SK-N-SH treated with all-trans-retinoic acid at 6 μM for 48 hours (cell line): ENCODE data around the gene ZNF135.
A peak's percentile ranks its signal among the peaks of the same experiment; 100 is the strongest.

Experiments
- ATAC-seq: fragments of 200-7000 bp; cut with Tn5 transposase; 3 replicates; pipeline ENCODE4 v1.9.1; 2020; ENCODE audit warnings: mild to moderate bottlenecking, moderate library complexity
- ARNTL ChIP-seq: fragments of 450-650 bp; formaldehyde crosslinking; IDR thresholded peaks from 2 replicates; pipeline ENCODE4 v1.5.0; 2020; ENCODE audit warnings: low read depth, mild to moderate bottlenecking, moderate library complexity, borderline replicate concordance
- BACH2 ChIP-seq: fragments of 250-450 bp; sonication (Bioruptor Pico); IDR thresholded peaks from 2 replicates; pipeline ENCODE4 v1.9.0; 2021; ENCODE audit warnings: mild to moderate bottlenecking, borderline replicate concordance
- CSDC2 ChIP-seq: fragments of 250-450 bp; sonication (Bioruptor Pico); IDR thresholded peaks from 2 replicates; pipeline ENCODE4 v1.5.0; 2020; ENCODE audit warnings: mild to moderate bottlenecking, moderate library complexity
- ESRRG ChIP-seq: fragments of 250-450 bp; sonication (Bioruptor Pico); IDR thresholded peaks from 2 replicates; pipeline ENCODE4 v1.6.1; 2021; ENCODE audit warnings: mild to moderate bottlenecking
- GLIS3 ChIP-seq: fragments of 250-450 bp; sonication (Bioruptor Pico); IDR thresholded peaks from 2 replicates; pipeline ENCODE4 v1.5.0; 2020; ENCODE audit warnings: mild to moderate bottlenecking, moderate library complexity
- ISL1 ChIP-seq: fragments of 250-450 bp; sonication (Bioruptor Pico); IDR thresholded peaks from 2 replicates; pipeline ENCODE4 v2.1.2; 2022; ENCODE audit warnings: mild to moderate bottlenecking, moderate library complexity
- OSR1 ChIP-seq: fragments of 250-450 bp; sonication (Bioruptor Pico); IDR thresholded peaks from 2 replicates; pipeline ENCODE4 v1.8.0; 2022; ENCODE audit warnings: moderate library complexity, mild to moderate bottlenecking, inconsistent platforms
- PATZ1 ChIP-seq: fragments of 250-450 bp; sonication (Bioruptor Pico); IDR thresholded peaks from 2 replicates; pipeline ENCODE4 v1.8.0; 2020; ENCODE audit warnings: mild to moderate bottlenecking, moderate library complexity, borderline replicate concordance
- PPARA ChIP-seq: fragments of 250-450 bp; sonication (Bioruptor Pico); IDR thresholded peaks from 2 replicates; pipeline ENCODE4 v1.5.0; 2020; ENCODE audit warnings: mild to moderate bottlenecking, borderline replicate concordance
- SNAI2 ChIP-seq: fragments of 250-450 bp; sonication (Bioruptor Pico); IDR thresholded peaks from 2 replicates; pipeline ENCODE4 v1.5.0; 2020; ENCODE audit warnings: mild to moderate bottlenecking, moderate library complexity
- TCF4 ChIP-seq: fragments of 250-450 bp; sonication (Bioruptor Pico); IDR thresholded peaks from 2 replicates; pipeline ENCODE4 v1.8.0; 2021; ENCODE audit warnings: mild to moderate bottlenecking, moderate library complexity, borderline replicate concordance
- ZC3H10 ChIP-seq: fragments of 250-450 bp; sonication (Bioruptor Pico); IDR thresholded peaks from 2 replicates; pipeline ENCODE4 v1.5.1; 2021; ENCODE audit warnings: mild to moderate bottlenecking, moderate library complexity
- ZFP30 ChIP-seq: fragments of 450-650 bp; formaldehyde crosslinking; IDR thresholded peaks from 2 replicates; pipeline ENCODE4 v1.5.0; 2022; ENCODE audit warnings: mild to moderate bottlenecking, moderate library complexity
- ZNF565 ChIP-seq: fragments of 450-650 bp; formaldehyde crosslinking; conservative IDR thresholded peaks from 2 replicates; pipeline ENCODE4 v1.5.0; 2020; ENCODE audit warnings: low read depth, mild to moderate bottlenecking, moderate library complexity
- ZNF70 ChIP-seq: fragments of 450-650 bp; formaldehyde crosslinking; IDR thresholded peaks from 2 replicates; pipeline ENCODE4 v1.5.0; 2020; ENCODE audit warnings: mild to moderate bottlenecking, moderate library complexity
- ZNF8 ChIP-seq: fragments of 450-650 bp; formaldehyde crosslinking; IDR thresholded peaks from 2 replicates; pipeline ENCODE4 v1.5.0; 2020; ENCODE audit warnings: mild to moderate bottlenecking, moderate library complexity
- TF ChIP-seq, protein P1 (sequence below): fragments of 250-450 bp; sonication (Bioruptor Pico); IDR thresholded peaks from 2 replicates; pipeline ENCODE4 v1.5.1; 2020; ENCODE audit warnings: low read depth, mild to moderate bottlenecking, moderate library complexity
- TF ChIP-seq, protein P2 (sequence below): fragments of 250-450 bp; sonication (Bioruptor Pico); IDR thresholded peaks from 2 replicates; pipeline ENCODE4 v1.5.0; 2020; ENCODE audit warnings: mild to moderate bottlenecking, moderate library complexity
- TF ChIP-seq, protein P3 (sequence below): fragments of 250-450 bp; sonication (Bioruptor Pico); IDR thresholded peaks from 2 replicates; pipeline ENCODE4 v1.5.1; 2021; ENCODE audit warnings: mild to moderate bottlenecking, moderate library complexity
- TF ChIP-seq, protein P4 (sequence below): fragments of 250-450 bp; sonication (Bioruptor Pico); IDR thresholded peaks from 2 replicates; pipeline ENCODE4 v1.8.0; 2021; ENCODE audit warnings: low read depth, mild to moderate bottlenecking, moderate library complexity, borderline replicate concordance

The ZNF135 gene

DNA sequence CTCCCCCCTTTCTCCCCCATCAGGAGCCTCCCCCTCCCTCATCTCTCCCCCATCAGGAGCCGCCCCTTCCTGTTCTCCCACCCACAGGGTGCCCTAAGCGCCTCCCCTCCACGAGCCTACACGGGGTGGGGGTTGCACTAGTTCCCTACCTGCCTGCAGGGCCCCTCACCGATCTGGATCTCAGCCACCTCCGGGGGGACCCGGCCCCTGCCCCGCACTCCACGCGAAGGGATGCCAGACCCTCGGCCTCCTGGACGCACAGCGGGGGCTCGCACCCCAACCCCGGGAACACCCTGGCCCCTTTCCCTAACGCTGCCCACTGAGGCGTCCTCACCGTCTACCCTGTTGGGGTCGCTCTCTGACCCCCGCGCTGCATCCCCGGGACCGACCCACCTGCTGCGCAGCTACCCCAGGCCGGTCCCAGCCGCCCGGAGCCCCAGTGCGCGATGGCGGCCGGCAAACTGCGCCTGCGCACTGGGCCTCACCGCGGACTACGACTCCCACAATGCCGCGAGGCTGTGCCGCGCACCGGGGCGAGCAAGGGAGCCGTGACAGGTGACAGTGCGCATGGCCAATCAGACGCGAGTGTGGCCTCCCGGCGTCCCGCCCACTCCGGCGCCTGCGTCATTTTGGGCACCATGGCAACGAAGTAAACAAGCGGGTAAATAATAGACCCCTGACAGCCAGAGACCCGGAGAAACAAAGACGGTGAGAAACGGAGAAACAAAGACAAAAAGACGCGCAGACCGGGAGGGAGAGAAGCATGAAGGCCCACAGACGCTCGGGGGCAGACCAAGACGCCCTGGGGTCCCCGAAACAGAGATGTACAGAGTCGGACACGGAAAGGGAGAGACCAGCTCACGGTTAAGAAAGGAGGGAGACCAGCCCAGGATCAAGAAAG is 38.9 kb downstream of the ZNF135 start, which contains the start of gene ZSCAN18:
Gene ZSCAN18, minus strand, starts transcription at position 451 of the 901 bp plus-strand sequence. CDS start 7,964 bp downstream, outside the sequence.
- no peak for TF ChIP-seq PPARA (CRISPR knock-in tag)
- no peak for TF ChIP-seq ZNF70 (CRISPR knock-in tag)
- no peak for TF ChIP-seq ESRRG (CRISPR knock-in tag)
- TF ChIP-seq ZFP30 (CRISPR knock-in tag), result no peak
- TF ChIP-seq, protein P1, sequence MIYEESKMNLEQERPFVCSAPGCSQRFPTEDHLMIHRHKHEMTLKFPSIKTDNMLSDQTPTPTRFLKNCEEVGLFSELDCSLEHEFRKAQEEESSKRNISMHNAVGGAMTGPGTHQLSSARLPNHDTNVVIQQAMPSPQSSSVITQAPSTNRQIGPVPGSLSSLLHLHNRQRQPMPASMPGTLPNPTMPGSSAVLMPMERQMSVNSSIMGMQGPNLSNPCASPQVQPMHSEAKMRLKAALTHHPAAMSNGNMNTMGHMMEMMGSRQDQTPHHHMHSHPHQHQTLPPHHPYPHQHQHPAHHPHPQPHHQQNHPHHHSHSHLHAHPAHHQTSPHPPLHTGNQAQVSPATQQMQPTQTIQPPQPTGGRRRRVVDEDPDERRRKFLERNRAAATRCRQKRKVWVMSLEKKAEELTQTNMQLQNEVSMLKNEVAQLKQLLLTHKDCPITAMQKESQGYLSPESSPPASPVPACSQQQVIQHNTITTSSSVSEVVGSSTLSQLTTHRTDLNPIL (CRISPR knock-in tag), result no peak
- no peak for TF ChIP-seq PATZ1 (CRISPR knock-in tag)
- TF ChIP-seq BACH2 (CRISPR knock-in tag), result no peak
- no peak for TF ChIP-seq OSR1 (CRISPR knock-in tag)
- TF ChIP-seq TCF4, result no peak
- no peak for TF ChIP-seq ARNTL (CRISPR knock-in tag)
- TF ChIP-seq ISL1 (CRISPR knock-in tag), result no peak
- TF ChIP-seq SNAI2 (CRISPR knock-in tag), result no peak
- TF ChIP-seq CSDC2 (CRISPR knock-in tag), result no peak
- no peak for TF ChIP-seq GLIS3
- TF ChIP-seq, protein P2, sequence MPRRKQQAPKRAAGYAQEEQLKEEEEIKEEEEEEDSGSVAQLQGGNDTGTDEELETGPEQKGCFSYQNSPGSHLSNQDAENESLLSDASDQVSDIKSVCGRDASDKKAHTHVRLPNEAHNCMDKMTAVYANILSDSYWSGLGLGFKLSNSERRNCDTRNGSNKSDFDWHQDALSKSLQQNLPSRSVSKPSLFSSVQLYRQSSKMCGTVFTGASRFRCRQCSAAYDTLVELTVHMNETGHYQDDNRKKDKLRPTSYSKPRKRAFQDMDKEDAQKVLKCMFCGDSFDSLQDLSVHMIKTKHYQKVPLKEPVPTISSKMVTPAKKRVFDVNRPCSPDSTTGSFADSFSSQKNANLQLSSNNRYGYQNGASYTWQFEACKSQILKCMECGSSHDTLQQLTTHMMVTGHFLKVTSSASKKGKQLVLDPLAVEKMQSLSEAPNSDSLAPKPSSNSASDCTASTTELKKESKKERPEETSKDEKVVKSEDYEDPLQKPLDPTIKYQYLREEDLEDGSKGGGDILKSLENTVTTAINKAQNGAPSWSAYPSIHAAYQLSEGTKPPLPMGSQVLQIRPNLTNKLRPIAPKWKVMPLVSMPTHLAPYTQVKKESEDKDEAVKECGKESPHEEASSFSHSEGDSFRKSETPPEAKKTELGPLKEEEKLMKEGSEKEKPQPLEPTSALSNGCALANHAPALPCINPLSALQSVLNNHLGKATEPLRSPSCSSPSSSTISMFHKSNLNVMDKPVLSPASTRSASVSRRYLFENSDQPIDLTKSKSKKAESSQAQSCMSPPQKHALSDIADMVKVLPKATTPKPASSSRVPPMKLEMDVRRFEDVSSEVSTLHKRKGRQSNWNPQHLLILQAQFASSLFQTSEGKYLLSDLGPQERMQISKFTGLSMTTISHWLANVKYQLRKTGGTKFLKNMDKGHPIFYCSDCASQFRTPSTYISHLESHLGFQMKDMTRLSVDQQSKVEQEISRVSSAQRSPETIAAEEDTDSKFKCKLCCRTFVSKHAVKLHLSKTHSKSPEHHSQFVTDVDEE, result no peak
- TF ChIP-seq, protein P3, sequence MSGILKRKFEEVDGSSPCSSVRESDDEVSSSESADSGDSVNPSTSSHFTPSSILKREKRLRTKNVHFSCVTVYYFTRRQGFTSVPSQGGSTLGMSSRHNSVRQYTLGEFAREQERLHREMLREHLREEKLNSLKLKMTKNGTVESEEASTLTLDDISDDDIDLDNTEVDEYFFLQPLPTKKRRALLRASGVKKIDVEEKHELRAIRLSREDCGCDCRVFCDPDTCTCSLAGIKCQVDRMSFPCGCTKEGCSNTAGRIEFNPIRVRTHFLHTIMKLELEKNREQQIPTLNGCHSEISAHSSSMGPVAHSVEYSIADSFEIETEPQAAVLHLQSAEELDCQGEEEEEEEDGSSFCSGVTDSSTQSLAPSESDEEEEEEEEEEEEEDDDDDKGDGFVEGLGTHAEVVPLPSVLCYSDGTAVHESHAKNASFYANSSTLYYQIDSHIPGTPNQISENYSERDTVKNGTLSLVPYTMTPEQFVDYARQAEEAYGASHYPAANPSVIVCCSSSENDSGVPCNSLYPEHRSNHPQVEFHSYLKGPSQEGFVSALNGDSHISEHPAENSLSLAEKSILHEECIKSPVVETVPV (CRISPR knock-in tag), result no peak
- peak; percentile 98 for ATAC-seq

GRCh38 chr19:58098682-58098998 is 39.6 kb downstream of the ZNF135 start:
- TF ChIP-seq, protein P2, result no peak
- TF ChIP-seq ZNF8 (CRISPR knock-in tag) (no peak), ZNF70 (CRISPR knock-in tag) (no peak), TCF4 (no peak), ZFP30 (CRISPR knock-in tag) (no peak), BACH2 (CRISPR knock-in tag) (no peak), PATZ1 (CRISPR knock-in tag) (no peak), PPARA (CRISPR knock-in tag) (no peak), ZC3H10 (no peak), SNAI2 (CRISPR knock-in tag) (no peak), ZNF565 (no peak)
- TF ChIP-seq, protein P4, sequence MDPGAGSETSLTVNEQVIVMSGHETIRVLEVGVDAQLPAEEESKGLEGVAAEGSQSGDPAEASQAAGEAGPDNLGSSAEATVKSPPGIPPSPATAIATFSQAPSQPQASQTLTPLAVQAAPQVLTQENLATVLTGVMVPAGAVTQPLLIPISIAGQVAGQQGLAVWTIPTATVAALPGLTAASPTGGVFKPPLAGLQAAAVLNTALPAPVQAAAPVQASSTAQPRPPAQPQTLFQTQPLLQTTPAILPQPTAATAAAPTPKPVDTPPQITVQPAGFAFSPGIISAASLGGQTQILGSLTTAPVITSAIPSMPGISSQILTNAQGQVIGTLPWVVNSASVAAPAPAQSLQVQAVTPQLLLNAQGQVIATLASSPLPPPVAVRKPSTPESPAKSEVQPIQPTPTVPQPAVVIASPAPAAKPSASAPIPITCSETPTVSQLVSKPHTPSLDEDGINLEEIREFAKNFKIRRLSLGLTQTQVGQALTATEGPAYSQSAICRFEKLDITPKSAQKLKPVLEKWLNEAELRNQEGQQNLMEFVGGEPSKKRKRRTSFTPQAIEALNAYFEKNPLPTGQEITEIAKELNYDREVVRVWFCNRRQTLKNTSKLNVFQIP (CRISPR knock-in tag), result no peak
- no peak for ATAC-seq
